ENCODE results near the gene EXD1.
A peak's percentile ranks its signal among the peaks of the same experiment; 100 is the strongest.
"Not testable (repeated sequence)": the region's sequence is repeated elsewhere in the genome, so short reads cannot be mapped to it uniquely, and the experiment has no call there.

Gene EXD1, protein sequence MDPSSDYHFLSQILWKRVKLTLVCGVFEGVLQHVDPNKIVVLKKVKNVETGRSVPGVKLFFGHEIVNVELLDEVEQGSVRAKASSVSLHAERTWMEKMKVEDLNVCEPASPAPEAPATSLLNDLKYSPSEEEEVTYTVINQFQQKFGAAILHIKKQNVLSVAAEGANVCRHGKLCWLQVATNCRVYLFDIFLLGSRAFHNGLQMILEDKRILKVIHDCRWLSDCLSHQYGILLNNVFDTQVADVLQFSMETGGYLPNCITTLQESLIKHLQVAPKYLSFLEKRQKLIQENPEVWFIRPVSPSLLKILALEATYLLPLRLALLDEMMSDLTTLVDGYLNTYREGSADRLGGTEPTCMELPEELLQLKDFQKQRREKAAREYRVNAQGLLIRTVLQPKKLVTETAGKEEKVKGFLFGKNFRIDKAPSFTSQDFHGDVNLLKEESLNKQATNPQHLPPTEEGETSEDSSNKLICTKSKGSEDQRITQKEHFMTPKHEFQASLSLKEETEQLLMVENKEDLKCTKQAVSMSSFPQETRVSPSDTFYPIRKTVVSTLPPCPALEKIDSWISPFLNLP

DNA sequence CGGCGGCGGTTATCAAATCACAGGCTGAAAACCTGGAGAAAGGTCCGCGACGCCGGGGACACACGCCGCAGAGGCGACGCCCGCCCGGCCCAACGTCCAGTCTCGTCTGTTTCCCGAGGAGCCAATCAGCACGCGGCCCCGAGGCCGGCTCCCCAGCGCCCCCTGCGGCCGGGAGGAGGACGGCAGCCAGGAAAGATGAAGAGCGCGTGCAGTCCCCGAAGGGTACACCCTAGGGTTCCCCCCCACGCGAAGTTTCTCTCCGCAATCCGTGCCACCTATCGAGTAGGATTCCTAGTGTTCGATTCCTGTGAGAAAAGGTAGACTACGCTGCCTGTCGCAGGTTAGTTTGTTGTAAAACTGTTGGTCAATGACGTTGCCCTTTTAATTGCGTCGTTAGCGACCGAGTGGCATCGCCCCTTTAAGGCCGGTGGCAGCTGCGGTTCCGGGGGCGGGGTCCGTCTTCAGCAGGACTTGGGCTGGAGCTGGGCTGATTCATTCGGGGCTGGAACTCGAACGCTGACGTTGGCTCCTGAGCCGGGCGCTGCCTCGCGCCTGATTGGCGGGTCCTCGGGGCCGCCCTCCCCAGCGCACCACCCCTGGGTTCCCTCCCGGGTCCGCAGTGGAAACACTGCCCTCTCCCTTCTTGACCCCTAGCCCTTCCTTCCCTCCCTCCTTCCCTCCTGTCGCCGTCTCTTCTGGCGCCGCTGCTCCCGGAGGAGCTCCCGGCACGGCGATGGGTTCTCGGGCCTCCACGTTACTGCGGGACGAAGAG, at the start of gene EXD1, which contains the start of gene CHP1:
Gene EXD1, minus strand, starts transcription at position 108 of the 772 bp plus-strand sequence. CDS start 4,182 bp downstream, outside the sequence.
Gene CHP1, plus strand, starts transcription at position 619 of the 772 bp plus-strand sequence. Its CDS starts 115 bp downstream, at position 734.
- DNase-seq = peak; percentile 15

DNA sequence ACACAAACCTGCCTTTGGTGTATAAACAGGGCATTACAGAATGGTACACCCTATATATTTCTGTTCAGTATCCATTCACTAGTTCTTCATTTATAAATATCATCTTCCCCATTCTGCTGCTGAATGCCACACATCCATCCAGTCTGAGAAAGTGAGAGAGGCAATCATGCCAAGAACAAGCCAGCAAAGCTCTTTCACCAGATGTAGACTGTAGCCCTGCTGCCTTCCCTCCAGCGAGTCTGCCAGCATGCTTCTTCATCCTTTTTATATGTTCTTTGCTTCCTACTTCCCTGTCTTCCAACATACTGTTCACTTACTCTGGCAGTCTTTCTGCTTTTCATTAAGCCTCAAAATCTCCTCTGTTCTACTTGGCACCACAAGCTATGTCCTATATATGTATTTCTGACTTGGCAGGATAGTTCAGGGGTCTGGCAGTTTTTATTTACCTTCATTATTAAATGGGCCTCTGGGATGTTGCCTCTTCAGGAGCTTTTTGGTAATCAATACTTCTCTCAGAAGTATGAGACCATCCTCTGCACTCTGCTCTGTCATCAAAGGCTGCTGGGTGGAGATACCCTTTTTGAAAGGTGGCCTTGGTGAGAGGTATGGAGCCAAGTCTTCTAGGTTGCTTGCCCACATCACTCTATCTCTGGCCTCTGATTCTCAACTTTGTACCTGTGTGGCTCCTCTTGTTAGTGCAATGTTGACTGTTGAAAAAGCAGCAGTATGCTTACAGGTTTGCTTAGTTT, 49.2 kb upstream of the EXD1 start:
- no peak for DNase-seq

DNA sequence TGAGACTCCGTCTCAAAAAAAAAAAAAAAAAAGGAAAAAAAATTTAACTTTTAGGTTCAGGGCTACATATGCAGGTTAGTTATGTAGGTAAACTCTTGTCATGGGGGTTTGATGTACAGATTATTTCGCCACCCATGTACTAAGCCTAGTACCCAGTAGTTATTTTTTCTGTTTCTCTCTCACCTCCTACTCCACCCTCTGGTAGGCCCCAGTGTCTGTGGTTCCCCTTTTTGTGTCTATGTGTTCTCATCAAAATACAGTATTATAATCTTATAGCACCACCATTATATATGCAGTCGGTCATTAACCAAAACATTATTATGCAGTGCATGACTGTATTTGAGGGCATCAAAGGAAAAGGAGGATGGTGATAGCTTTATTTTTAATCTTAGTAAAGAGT, 47.8 kb upstream of the EXD1 start:
- no peak for DNase-seq

DNA sequence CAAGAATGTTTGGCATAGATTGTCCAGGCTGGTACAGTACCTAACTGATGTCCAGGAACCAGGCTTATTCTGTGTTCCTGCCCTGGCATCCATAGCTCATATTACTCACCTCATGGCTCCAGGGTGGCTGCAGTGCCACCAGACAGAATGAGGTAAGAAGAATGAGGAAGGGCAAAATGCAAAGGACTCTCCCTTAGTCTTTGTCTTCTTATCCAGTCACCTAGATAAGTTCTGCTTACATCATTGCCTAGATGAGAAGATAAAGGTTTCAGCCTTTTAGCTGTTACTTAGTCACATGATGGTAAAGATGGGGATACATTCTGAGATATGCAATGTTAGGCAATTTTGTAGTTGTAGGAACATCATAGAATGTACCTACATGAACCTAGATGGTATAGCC, 46.3 kb upstream of the EXD1 start:
- DNase-seq = no peak

DNA sequence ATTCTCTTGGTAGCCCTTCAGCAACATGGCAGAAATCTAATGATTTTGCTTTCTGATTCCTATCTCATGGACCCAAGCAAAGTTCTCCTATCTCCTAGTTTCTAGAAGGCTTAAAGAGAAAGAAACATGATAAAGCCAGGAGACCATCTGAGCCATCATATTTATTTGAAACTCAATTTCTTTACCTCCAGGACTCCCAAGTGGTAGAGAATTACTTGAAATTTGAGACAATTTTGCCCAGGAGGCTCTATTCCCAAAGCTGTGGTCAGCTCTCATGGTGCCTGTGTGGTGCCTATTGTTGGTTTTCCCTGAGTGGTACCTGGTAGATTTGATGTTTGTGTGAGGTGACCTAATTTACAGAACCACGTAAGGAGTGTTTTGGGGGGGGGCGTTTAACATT, 39.3 kb upstream of the EXD1 start:
- DNase-seq = no peak

DNA sequence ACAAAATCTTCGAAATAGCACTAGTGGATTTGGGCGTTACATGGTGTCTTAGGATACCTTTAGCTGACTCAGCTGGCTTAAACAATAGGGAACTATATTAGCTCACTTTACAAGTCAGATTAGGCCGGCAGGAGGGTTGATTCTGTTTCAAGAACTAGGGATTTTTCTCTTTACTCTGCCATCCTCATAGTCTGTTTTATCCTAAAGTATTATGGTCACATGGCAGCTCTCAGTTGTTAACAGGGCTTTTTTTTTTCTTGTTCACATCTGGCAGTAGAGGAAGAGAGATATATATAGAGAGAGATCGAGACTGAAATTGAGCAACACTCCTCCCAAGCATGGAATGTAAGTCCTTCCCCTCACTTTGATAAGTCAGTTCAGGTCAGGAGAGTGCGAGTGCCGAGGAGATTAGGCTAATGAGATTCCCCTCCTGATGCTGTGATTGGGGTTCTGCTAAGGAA, 33.4 kb upstream of the EXD1 start:
- no peak for DNase-seq

DNA sequence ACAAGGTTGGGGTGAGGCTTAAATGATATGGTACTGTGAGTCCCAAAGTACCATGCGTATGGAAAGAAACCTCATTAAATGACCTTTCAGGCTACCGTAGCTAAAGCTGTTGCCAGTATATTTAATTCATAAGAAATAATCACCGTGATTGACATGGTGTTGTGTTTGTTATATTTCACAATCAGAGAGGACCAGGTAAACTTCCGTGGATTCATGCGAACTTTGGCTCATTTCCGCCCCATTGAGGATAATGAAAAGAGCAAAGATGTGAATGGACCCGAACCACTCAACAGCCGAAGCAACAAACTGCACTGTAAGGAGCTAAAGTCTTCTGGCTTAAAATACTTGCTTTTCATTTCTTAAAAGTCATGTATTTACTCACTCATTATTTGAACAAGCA, 32.0 kb upstream of the EXD1 start:
- no peak for DNase-seq

DNA sequence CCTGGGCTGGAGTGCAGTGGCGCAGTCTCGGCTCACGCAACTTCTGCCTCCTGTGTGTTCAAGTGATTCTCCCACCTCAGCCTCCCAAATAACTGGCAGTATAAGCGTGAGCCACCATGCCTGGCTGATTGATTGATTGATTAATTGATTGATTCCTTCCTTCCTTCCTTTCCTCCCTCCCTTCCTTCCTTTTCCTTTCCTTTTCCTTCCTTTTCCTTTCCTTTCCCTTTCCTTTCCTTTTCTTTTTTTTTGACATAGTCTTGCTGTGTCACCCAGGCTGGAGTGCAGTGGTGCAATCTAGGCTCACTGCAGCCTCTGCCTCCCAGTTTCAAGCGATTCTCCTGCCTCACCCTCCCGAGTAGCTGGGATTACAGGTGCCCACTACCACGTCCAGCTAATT, 30.4 kb upstream of the EXD1 start:
- DNase-seq = not testable (repeated sequence)

DNA sequence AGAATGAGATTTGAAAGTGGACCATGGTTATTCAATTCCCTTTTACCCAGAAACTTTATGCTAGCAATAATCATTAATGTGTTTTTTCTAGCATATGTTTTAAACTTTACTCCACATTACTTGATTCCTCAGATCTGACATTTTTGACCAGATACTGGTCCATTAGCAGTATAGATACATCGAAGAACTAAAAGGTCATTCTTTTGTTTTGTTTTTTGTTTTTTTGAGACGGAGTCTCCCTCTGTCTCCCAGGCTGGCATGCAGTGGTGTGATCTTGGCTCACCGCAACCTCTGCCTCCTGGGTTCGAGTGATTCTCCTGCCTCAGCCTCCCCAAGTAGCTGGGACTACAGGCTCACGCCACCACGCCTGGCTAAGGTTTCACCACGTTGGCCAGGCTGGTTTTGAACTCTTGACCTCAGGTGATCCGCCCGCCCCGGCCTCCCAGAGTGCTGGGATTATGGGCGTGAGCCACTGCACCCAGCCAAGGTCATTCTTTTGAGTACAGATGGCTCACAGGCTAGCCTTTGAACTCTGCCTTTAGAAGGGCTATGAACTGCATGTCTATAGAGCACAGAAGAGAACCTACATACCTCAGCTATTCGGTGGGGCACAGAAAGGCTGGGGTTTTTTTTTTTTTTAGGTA, 29.1 kb upstream of the EXD1 start:
- no peak for DNase-seq

DNA sequence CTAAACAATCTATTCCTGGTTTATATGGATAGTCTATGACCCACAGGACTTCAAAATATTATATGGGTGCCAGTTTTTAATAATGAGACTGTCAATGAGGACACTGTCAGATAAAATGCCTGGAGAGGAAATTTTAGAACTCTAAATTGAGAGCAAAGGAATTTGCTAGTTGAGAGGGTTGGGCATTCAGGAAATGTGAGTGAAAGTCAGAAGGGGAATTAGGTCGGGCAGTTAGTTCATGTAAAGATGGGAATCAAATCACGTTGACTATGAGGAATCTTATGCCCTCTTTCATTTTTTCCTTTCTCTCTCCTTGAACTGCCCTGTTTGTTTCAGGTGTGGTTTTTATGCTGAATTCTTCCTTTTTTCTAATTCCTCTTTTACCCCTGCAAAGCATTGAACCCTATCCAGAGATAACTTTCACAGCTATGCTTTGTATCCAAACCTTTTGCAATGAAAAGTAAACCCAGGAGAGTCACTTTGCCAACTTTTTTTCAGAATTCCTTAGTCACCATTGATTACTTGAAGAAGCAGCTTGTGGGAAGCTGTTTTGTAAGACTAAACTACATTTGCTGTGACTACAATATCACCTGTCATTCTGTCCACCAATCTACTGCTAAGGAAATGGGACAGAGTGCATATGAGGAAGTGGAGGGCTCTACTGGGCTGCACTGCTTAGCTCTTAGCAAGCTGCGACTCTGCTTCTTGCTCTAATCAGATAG, 28.4 kb upstream of the EXD1 start:
- DNase-seq = no peak

DNA sequence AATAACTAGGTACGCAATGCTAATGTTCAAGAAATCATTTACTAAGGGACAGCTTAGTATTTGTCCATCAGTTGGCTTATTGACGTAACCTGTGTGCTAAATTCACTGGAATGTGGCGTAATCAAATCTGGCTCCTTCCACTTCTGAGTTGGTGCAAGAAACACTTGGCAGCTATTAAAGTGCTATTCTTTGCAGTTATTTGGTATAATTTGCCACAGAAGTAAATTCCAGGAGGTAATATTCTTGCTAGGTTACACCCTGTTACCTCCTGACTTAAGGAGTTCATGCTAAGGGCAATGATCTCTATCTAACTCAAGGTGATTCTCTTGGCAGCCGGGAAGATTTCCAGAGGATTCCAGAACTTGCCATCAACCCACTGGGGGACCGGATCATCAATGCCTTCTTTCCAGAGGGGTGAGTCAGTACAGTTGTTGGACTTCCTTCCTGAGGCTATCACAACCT, 26.1 kb upstream of the EXD1 start:
- DNase-seq = no peak

DNA sequence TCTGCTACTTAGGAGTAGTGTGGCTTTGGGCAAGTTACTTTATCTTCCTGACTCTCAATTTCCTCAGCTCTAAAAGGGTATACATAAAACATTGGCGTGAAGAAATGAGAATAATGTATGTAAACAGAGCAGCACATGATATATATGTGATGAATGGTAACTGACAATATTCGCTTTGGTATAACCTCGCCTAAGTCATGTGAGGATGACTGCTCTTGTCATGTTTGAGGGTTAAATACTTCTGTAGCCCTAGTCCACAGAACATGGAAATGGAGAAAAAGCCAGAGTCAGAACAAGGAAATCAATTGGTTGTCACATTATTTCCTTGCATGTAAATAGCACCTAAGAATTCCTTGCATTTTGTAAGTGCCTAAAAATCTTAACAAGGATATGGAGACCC, 25.5 kb upstream of the EXD1 start:
- no peak for DNase-seq

DNA sequence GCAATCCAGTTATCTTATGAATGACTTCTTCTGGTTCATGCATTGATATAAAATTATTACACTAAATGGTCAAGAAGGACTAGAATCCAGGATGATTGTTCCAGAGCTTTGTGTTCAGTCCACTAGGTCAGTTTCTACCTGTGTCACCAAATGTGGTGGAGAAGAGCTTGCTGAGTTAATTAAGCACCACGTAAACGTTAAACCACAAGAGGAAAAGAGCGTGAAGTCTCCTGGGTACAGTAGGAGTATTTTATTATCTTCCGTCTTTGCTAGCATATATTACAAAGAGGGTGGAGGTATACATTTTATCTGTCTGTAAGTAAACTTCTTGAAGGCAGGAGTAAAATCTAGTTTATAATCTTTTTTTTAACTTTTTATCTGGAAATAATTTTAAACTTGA, 24.0 kb upstream of the EXD1 start:
- no peak for DNase-seq

DNA sequence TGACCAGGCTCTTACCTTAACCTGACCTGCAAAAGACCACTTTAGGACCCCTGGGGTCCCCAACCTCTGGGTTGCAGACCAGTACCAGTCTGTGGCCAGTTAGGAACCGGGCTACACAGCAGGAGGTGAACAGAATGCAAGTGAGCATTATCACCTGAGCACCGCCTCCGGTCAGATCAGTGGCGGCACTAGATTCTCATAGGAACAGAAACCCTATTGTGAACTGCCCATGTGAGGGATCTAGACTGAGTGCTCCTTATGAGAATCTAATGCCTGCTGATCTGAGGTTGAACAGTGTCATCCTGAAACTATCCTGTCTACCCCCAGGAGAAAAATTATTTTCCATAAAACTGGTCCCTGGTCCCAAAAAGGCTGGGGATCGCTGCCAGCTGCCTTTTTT, 20.9 kb upstream of the EXD1 start:
- DNase-seq = no peak

DNA sequence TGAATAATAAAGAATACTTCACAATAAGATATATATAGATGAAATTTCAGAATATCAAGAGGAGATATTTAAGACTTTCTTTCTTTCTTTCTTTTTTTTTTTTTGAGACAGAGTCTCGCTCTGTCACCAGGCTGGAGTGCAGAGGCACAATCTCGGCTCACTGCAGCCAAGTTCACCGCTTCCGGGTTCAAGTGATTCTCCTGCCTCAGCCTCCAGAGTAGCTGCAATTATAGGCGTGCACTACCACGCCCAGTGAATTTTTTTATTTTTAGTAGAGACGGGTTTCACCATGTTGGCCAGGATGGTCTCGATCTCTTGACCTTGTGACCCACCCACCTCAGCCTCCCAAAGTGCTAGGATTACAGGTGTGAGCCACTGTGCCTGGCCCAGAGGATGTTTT, 20.2 kb upstream of the EXD1 start:
- not testable (repeated sequence) for DNase-seq

DNA sequence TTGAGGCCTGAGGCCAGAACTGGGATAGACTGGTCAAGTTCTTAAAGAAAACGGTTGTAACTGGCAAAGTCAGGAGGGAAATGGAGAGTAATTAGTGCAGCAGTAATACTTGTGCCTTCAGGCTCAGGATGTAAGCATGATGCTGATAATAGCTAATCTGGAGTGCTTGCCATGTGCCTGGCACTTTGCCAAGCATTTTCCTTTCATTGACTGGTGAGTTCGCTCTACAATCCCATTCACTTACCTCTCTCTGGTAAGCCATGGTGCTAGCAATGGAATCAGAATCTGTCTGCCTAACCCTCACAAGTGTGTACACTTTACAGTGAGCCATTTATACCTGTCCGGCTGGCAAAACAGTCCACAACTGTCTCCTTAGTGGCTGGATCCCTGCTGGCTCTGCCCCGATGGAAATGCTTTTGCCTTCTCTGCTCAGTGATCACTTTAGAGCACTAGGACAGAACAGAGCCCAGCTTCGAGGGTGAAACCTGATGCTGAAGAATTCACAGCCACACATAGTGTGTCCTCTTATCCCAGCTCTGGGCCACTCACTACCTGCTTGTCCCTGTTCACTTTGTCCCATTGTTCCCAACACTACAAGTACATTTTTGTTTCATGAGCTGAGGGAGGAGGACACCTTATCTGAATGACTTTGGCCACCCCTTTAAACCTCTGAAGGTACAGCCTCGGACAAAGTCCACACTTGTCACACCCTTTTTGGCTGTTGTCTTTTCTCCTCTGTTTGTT, 10.8 kb upstream of the EXD1 start:
- DNase-seq = no peak

DNA sequence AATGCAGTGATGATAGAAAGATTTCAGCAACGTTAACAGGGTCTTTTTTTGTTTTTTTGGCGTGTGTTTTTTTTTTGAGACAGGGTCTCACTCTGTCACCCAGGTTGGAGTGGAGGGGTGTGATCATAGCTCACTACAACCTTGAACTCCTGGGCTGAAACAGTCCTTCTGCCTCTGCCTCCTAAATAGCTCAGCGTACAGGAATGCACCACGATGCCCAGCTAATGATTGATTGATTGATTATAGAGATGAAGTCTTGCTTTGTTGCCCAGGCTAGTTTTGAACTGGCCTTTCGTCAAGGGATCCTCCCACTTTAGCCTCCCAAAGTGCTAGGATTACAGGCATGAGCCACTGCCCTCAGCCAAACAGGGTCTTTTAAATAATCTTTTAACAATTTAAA, 7.5 kb upstream of the EXD1 start:
- DNase-seq = no peak

DNA sequence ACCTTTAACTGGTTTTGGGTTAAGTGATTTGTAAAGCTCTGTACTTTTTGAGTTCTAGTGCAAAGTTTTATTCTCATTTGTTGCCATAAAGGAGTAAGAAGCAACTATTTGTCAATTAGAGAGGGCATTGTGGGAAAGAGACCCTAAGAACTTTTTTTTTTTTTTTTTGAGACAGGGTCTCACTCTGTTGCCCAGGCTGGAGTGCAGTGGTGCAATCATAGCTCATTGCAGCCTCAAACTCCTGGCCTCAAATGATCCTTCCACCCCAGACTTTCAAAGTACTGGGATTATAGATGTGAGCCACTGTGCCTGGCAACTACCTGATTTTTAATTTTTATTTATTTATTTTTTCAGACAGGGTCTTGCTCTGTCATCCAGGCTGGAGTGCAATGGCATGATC, 5.4 kb upstream of the EXD1 start:
- DNase-seq = no peak

DNA sequence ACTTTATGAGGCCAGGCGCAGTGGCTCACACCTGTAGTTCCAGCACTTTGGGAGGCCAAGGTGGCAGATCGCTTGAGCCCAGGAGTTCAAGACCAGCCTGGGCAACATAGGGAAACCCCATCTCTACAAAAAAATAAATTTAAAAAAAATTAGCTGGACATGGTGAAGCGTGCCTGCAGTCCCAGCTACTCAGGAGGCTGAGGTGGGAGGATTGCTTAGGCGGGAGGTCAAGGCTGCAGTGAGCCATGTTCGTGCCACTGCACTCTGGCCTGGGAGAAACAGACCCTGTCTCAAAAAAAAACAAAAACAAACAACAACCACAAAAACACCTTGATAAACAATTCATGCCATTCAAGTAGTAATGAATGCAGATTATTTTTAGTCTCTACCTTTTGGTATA, 4.7 kb upstream of the EXD1 start:
- DNase-seq = not testable (repeated sequence)

DNA sequence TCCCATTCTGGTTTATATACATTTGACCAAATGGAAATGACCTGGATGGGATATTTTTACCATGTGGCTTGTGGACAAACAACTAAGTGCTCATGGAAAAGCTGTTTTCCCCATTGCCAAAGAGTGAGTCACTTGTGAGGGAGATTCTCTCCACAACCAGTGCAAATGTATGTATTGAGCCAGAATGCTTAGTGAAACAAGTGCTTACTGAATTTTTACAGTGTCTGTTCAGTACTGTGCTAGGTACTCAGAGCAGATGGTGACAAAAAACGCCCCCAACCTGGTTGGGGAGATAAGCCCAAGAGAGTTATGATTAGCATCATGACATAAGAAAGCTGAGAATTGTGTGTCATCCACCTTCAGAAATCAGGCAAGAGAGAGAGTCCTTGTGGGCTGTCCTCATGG, 2.8 kb upstream of the EXD1 start:
- DNase-seq = no peak
